ENCODE measurements around the gene PSME2.
A peak's percentile ranks its signal among the peaks of the same experiment; 100 is the strongest.

PSME2 gene

GRCh38 chr14:24150567-24150966, 4.2 kb upstream of the PSME2 start:
- no peak overlapping the region for H3K4me3 Mint-ChIP-seq
- H3K27ac Mint-ChIP-seq: no peak overlapping the region
- no peaks in the 10 kb centered on the region for H3K9me3 Mint-ChIP-seq (ENCODE audit: low read depth)
- no peaks in the 10 kb centered on the region for H3K27me3 Mint-ChIP-seq
- H3K4me1 Mint-ChIP-seq (ENCODE audit: low read depth): peaks cover 28% of the 10 kb centered on the region
- peaks cover 9% of the 10 kb centered on the region for H3K36me3 Mint-ChIP-seq

GRCh38 chr14:24150061-24150460, 3.7 kb upstream of the PSME2 start:
- peaks cover 11% of the 10 kb centered on the region for H3K36me3 Mint-ChIP-seq
- H3K4me1 Mint-ChIP-seq (ENCODE audit: low read depth): peaks cover 33% of the 10 kb centered on the region
- H3K27me3 Mint-ChIP-seq: no peaks in the 10 kb centered on the region
- H3K27ac Mint-ChIP-seq: no peak overlapping the region
- peak overlapping the region; percentile 13 for H3K4me3 Mint-ChIP-seq
- no peaks in the 10 kb centered on the region for H3K9me3 Mint-ChIP-seq (ENCODE audit: low read depth)

GRCh38 chr14:24149302-24149969, 3.0 kb upstream of the PSME2 start:
- Mint-ChIP-seq H3K4me3 (peak overlapping the region; percentile 97), H3K4me1 (ENCODE audit: low read depth) (peaks cover 37% of the 10 kb centered on the region), H3K27ac (no peak overlapping the region)

GRCh38 chr14:24147761-24148428, 1.5 kb upstream of the PSME2 start:
- H3K27me3 Mint-ChIP-seq: no peaks in the 10 kb centered on the region
- H3K27ac Mint-ChIP-seq: peak overlapping the region; percentile 68
- H3K9me3 Mint-ChIP-seq (ENCODE audit: low read depth): no peaks in the 10 kb centered on the region
- peaks cover 16% of the 10 kb centered on the region for H3K36me3 Mint-ChIP-seq
- peak overlapping the region; percentile 97 for H3K4me3 Mint-ChIP-seq
- H3K4me1 Mint-ChIP-seq (ENCODE audit: low read depth): peaks cover 48% of the 10 kb centered on the region

More at GRCh38 chr14:24149302-24149969, 3.0 kb upstream of the PSME2 start:
- Mint-ChIP-seq H3K9me3 (ENCODE audit: low read depth) (no peaks in the 10 kb centered on the region), H3K27me3 (no peaks in the 10 kb centered on the region), H3K36me3 (peaks cover 11% of the 10 kb centered on the region)

GRCh38 chr14:24146978-24147760, 759 bp upstream of the PSME2 start, which contains the start of gene RNF31:
TSS of gene RNF31 (plus strand) at chr14:24147498. CDS start at chr14:24147699, 201 bp downstream.
- no peaks in the 10 kb centered on the region for H3K9me3 Mint-ChIP-seq (ENCODE audit: low read depth)

GRCh38 chr14:24145690-24146452, 539 bp downstream of the PSME2 start:
- H3K4me3 Mint-ChIP-seq: peak overlapping the region; percentile 97
- peaks cover 58% of the 10 kb centered on the region for H3K4me1 Mint-ChIP-seq (ENCODE audit: low read depth)

More at GRCh38 chr14:24146978-24147760, 759 bp upstream of the PSME2 start, which contains the start of gene RNF31:
- Mint-ChIP-seq H3K36me3 (peaks cover 16% of the 10 kb centered on the region), H3K27ac (peak within 1 kb of the TSS; percentile 98), H3K4me3 (peak within 1 kb of the TSS; percentile 97), H3K4me1 (ENCODE audit: low read depth) (peaks cover 52% of the 10 kb centered on the region), H3K27me3 (no peaks in the 10 kb centered on the region)

GRCh38 chr14:24145219-24145618, 1.2 kb downstream of the PSME2 start:
- Mint-ChIP-seq H3K4me3 (peak overlapping the region; percentile 97), H3K27ac (peak overlapping the region; percentile 98), H3K9me3 (ENCODE audit: low read depth) (no peaks in the 10 kb centered on the region), H3K27me3 (no peaks in the 10 kb centered on the region), H3K36me3 (peaks cover 16% of the 10 kb centered on the region), H3K4me1 (ENCODE audit: low read depth) (peaks cover 57% of the 10 kb centered on the region)

More at GRCh38 chr14:24145690-24146452, 539 bp downstream of the PSME2 start:
- Mint-ChIP-seq H3K9me3 (ENCODE audit: low read depth) (no peaks in the 10 kb centered on the region), H3K27ac (peak overlapping the region; percentile 98), H3K27me3 (no peaks in the 10 kb centered on the region), H3K36me3 (peaks cover 16% of the 10 kb centered on the region)

- peaks cover 16% of the 10 kb centered on the region for H3K36me3 Mint-ChIP-seq
Measured at GRCh38 chr14:24144451-24144850, 2.0 kb downstream of the PSME2 start.

GRCh38 chr14:24143511-24143910, 2.9 kb downstream of the PSME2 start:
- Mint-ChIP-seq H3K9me3 (ENCODE audit: low read depth) (no peaks in the 10 kb centered on the region), H3K27me3 (no peaks in the 10 kb centered on the region), H3K4me1 (ENCODE audit: low read depth) (peaks cover 59% of the 10 kb centered on the region), H3K36me3 (peaks cover 16% of the 10 kb centered on the region), H3K27ac (peak overlapping the region; percentile 78), H3K4me3 (peak overlapping the region; percentile 68)

More at GRCh38 chr14:24144451-24144850, 2.0 kb downstream of the PSME2 start:
- H3K4me3 Mint-ChIP-seq: peak overlapping the region; percentile 97
- peaks cover 59% of the 10 kb centered on the region for H3K4me1 Mint-ChIP-seq (ENCODE audit: low read depth)
- H3K27me3 Mint-ChIP-seq: no peaks in the 10 kb centered on the region
- peak overlapping the region; percentile 78 for H3K27ac Mint-ChIP-seq
- H3K9me3 Mint-ChIP-seq (ENCODE audit: low read depth): no peaks in the 10 kb centered on the region

GRCh38 chr14:24141097-24141880, 5.1 kb downstream of the PSME2 start, which contains the start of gene EMC9:
TSS of gene EMC9 (minus strand) at chr14:24141591. CDS start at chr14:24141304, 287 bp downstream.
- Mint-ChIP-seq H3K9me3 (ENCODE audit: low read depth) (no peaks in the 10 kb centered on the region), H3K36me3 (peaks cover 22% of the 10 kb centered on the region), H3K4me3 (peak within 1 kb of the TSS; percentile 97), H3K27ac (peak within 1 kb of the TSS; percentile 93), H3K4me1 (ENCODE audit: low read depth) (peaks cover 69% of the 10 kb centered on the region), H3K27me3 (no peaks in the 10 kb centered on the region)

- H3K4me3 Mint-ChIP-seq: peak overlapping the region; percentile 97
- peaks cover 13% of the 10 kb centered on the region for H3K36me3 Mint-ChIP-seq
- H3K9me3 Mint-ChIP-seq (ENCODE audit: low read depth): no peaks in the 10 kb centered on the region
- peaks cover 63% of the 10 kb centered on the region for H3K4me1 Mint-ChIP-seq (ENCODE audit: low read depth)
- H3K27ac Mint-ChIP-seq: peak overlapping the region; percentile 70
- no peaks in the 10 kb centered on the region for H3K27me3 Mint-ChIP-seq
Measured at GRCh38 chr14:24139272-24139934, 7.0 kb downstream of the PSME2 start.

- Mint-ChIP-seq H3K4me1 (ENCODE audit: low read depth) (peaks cover 59% of the 10 kb centered on the region), H3K9me3 (ENCODE audit: low read depth) (no peaks in the 10 kb centered on the region), H3K4me3 (peak overlapping the region; percentile 97), H3K27ac (peak overlapping the region; percentile 61), H3K27me3 (no peaks in the 10 kb centered on the region), H3K36me3 (peaks cover 11% of the 10 kb centered on the region)
Measured at GRCh38 chr14:24138396-24139271, 7.8 kb downstream of the PSME2 start.
